ENCODE data around the gene FOXD2. TPM values are rescaled to one million over a fixed set of nuclear protein-coding genes. Genes with fewer than 3 reads are reported as not detected.

Gene FOXD2
- total RNA-seq, 1 experiment from 2014 or later, result 0.07 TPM

DNA sequence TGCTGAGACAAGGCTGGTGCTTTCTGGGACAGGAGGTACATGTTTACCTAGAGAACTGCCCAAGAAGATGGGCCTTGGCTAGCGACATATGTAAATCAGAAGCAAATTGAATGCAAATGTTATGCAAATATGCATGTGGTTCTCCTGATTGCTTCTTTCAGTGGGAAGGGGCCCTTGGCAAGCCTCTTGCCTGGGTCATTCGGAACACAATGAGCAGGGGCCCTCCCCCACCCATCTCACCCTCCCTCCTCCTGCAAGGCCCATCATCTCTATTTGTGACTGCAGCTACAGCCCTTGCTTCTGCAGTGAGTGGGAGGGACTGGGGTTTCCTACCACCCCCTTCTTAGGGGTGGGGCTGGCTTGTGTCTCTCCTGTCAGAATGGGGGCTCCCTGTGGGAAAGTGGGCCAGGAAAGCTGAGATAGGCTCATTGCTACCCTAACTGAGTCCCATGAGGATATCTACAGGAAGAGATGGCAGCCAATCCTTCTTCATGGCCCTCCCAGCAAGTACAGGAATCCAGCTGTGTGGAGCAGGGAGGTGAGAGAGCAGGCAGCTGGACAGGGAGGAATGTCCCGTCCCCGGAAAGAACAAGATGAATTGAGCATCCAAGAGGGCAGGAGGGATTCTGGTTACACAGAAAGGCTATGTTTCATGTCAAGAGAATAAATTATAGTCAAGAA is 31.0 kb downstream of the FOXD2 start:
- Mint-ChIP-seq H3K9me3 (no peaks in the 10 kb centered on the region), H3K36me3 (no peaks in the 10 kb centered on the region), H3K27me3 (ENCODE audit: low read depth) (peaks cover 4% of the 10 kb centered on the region), H3K4me3 (no peak overlapping the region), H3K27ac (no peak overlapping the region), H3K4me1 (peaks cover 5% of the 10 kb centered on the region)
- ChIA-PET POLR2A (no interaction called here), CTCF (interaction anchor here (1.0 to 1.2 kb wide), 2 partner anchors 32 to 257 kb away, joined by 3 to 4 read pairs; no protein-coding TSS in a partner anchor)
- peak; percentile 81 for ATAC-seq
- TF ChIP-seq, protein P1, sequence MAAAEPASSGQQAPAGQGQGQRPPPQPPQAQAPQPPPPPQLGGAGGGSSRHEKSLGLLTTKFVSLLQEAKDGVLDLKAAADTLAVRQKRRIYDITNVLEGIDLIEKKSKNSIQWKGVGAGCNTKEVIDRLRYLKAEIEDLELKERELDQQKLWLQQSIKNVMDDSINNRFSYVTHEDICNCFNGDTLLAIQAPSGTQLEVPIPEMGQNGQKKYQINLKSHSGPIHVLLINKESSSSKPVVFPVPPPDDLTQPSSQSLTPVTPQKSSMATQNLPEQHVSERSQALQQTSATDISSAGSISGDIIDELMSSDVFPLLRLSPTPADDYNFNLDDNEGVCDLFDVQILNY (CRISPR knock-in tag; IDR thresholded peaks at IDR 0.05), result no peak
- no peak for TF ChIP-seq ZNF317 (CRISPR knock-in tag; IDR thresholded peaks at IDR 0.05; ENCODE audit: borderline replicate concordance, low read depth)
- no peak for TF ChIP-seq SMAD4 (CRISPR knock-in tag; IDR thresholded peaks at IDR 0.05)
- no peak for TF ChIP-seq FOXJ3 (CRISPR knock-in tag; IDR thresholded peaks at IDR 0.05; ENCODE audit: borderline replicate concordance)
- TF ChIP-seq, protein P2, sequence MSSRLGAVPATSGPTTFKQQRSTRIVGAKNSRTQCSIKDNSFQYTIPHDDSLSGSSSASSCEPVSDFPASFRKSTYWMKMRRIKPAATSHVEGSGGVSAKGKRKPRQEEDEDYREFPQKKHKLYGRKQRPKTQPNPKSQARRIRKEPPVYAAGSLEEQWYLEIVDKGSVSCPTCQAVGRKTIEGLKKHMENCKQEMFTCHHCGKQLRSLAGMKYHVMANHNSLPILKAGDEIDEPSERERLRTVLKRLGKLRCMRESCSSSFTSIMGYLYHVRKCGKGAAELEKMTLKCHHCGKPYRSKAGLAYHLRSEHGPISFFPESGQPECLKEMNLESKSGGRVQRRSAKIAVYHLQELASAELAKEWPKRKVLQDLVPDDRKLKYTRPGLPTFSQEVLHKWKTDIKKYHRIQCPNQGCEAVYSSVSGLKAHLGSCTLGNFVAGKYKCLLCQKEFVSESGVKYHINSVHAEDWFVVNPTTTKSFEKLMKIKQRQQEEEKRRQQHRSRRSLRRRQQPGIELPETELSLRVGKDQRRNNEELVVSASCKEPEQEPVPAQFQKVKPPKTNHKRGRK (CRISPR knock-in tag; IDR thresholded peaks at IDR 0.05; ENCODE audit: borderline replicate concordance), result no peak
- TF ChIP-seq NR2C2 (CRISPR knock-in tag; IDR thresholded peaks at IDR 0.05), result no peak
- TF ChIP-seq, protein P3, sequence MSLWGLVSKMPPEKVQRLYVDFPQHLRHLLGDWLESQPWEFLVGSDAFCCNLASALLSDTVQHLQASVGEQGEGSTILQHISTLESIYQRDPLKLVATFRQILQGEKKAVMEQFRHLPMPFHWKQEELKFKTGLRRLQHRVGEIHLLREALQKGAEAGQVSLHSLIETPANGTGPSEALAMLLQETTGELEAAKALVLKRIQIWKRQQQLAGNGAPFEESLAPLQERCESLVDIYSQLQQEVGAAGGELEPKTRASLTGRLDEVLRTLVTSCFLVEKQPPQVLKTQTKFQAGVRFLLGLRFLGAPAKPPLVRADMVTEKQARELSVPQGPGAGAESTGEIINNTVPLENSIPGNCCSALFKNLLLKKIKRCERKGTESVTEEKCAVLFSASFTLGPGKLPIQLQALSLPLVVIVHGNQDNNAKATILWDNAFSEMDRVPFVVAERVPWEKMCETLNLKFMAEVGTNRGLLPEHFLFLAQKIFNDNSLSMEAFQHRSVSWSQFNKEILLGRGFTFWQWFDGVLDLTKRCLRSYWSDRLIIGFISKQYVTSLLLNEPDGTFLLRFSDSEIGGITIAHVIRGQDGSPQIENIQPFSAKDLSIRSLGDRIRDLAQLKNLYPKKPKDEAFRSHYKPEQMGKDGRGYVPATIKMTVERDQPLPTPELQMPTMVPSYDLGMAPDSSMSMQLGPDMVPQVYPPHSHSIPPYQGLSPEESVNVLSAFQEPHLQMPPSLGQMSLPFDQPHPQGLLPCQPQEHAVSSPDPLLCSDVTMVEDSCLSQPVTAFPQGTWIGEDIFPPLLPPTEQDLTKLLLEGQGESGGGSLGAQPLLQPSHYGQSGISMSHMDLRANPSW (CRISPR knock-in tag; conservative IDR thresholded peaks at IDR 0.05; ENCODE audit: low read depth), result no peak
- no peak for TF ChIP-seq ZNF138 (CRISPR knock-in tag; conservative IDR thresholded peaks at IDR 0.05)
- TF ChIP-seq SOX15 (CRISPR knock-in tag; IDR thresholded peaks at IDR 0.05), result no peak
- no peak for TF ChIP-seq ZNF232 (CRISPR knock-in tag; IDR thresholded peaks at IDR 0.05)
- no peak for TF ChIP-seq JUN (CRISPR knock-in tag; IDR thresholded peaks at IDR 0.05)
- no peak for TF ChIP-seq MYBL2 (CRISPR knock-in tag; IDR thresholded peaks at IDR 0.05)
- TF ChIP-seq, protein P4, sequence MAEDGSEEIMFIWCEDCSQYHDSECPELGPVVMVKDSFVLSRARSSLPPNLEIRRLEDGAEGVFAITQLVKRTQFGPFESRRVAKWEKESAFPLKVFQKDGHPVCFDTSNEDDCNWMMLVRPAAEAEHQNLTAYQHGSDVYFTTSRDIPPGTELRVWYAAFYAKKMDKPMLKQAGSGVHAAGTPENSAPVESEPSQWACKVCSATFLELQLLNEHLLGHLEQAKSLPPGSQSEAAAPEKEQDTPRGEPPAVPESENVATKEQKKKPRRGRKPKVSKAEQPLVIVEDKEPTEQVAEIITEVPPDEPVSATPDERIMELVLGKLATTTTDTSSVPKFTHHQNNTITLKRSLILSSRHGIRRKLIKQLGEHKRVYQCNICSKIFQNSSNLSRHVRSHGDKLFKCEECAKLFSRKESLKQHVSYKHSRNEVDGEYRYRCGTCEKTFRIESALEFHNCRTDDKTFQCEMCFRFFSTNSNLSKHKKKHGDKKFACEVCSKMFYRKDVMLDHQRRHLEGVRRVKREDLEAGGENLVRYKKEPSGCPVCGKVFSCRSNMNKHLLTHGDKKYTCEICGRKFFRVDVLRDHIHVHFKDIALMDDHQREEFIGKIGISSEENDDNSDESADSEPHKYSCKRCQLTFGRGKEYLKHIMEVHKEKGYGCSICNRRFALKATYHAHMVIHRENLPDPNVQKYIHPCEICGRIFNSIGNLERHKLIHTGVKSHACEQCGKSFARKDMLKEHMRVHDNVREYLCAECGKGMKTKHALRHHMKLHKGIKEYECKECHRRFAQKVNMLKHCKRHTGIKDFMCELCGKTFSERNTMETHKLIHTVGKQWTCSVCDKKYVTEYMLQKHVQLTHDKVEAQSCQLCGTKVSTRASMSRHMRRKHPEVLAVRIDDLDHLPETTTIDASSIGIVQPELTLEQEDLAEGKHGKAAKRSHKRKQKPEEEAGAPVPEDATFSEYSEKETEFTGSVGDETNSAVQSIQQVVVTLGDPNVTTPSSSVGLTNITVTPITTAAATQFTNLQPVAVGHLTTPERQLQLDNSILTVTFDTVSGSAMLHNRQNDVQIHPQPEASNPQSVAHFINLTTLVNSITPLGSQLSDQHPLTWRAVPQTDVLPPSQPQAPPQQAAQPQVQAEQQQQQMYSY (CRISPR knock-in tag; IDR thresholded peaks at IDR 0.05), result no peak
- TF ChIP-seq HMGA2 (CRISPR knock-in tag; IDR thresholded peaks at IDR 0.05), result no peak
- no peak for DNase-seq (ENCODE audit: low spot score)

DNA sequence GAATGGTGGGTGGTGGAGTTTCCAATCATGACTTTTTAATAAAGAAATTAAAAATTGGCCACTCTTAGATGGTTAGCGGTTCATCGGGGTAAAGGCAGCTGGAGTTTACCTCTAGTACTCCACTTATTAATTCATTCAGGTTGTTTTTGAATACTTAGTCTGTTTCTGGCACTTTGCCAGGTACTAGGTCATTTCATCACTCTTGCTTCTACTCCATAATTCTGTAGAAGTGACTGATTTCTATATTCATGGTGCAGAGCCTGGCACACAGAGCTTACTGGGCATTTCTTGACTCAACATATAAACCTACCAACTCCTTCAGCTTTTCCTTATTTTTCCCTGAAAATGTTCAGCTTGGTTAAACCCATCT is 31.5 kb downstream of the FOXD2 start:
- POLR2A ChIA-PET, result no interaction called here
- Mint-ChIP-seq H3K4me3 (no peak overlapping the region), H3K36me3 (no peaks in the 10 kb centered on the region), H3K4me1 (peaks cover 10% of the 10 kb centered on the region), H3K27me3 (ENCODE audit: low read depth) (peaks cover 4% of the 10 kb centered on the region), H3K27ac (no peak overlapping the region), H3K9me3 (no peaks in the 10 kb centered on the region)
- CTCF ChIA-PET, result interaction anchor here (1.0 kb wide), 1 partner anchor 32 kb away, joined by 4 read pairs; no protein-coding TSS in a partner anchor
- ATAC-seq (no peak), DNase-seq (ENCODE audit: low spot score) (no peak)
- TF ChIP-seq CREM (CRISPR knock-in tag; IDR thresholded peaks at IDR 0.05) (no peak), NFATC4 (CRISPR knock-in tag; IDR thresholded peaks at IDR 0.05) (no peak), ZBTB21 (CRISPR knock-in tag; IDR thresholded peaks at IDR 0.05; ENCODE audit: borderline replicate concordance) (no peak), TCF7 (CRISPR knock-in tag; IDR thresholded peaks at IDR 0.05; ENCODE audit: low read depth) (no peak)
- TF ChIP-seq, protein P5, sequence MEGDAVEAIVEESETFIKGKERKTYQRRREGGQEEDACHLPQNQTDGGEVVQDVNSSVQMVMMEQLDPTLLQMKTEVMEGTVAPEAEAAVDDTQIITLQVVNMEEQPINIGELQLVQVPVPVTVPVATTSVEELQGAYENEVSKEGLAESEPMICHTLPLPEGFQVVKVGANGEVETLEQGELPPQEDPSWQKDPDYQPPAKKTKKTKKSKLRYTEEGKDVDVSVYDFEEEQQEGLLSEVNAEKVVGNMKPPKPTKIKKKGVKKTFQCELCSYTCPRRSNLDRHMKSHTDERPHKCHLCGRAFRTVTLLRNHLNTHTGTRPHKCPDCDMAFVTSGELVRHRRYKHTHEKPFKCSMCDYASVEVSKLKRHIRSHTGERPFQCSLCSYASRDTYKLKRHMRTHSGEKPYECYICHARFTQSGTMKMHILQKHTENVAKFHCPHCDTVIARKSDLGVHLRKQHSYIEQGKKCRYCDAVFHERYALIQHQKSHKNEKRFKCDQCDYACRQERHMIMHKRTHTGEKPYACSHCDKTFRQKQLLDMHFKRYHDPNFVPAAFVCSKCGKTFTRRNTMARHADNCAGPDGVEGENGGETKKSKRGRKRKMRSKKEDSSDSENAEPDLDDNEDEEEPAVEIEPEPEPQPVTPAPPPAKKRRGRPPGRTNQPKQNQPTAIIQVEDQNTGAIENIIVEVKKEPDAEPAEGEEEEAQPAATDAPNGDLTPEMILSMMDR (IDR thresholded peaks at IDR 0.05), result no peak
- TF ChIP-seq, protein P6, sequence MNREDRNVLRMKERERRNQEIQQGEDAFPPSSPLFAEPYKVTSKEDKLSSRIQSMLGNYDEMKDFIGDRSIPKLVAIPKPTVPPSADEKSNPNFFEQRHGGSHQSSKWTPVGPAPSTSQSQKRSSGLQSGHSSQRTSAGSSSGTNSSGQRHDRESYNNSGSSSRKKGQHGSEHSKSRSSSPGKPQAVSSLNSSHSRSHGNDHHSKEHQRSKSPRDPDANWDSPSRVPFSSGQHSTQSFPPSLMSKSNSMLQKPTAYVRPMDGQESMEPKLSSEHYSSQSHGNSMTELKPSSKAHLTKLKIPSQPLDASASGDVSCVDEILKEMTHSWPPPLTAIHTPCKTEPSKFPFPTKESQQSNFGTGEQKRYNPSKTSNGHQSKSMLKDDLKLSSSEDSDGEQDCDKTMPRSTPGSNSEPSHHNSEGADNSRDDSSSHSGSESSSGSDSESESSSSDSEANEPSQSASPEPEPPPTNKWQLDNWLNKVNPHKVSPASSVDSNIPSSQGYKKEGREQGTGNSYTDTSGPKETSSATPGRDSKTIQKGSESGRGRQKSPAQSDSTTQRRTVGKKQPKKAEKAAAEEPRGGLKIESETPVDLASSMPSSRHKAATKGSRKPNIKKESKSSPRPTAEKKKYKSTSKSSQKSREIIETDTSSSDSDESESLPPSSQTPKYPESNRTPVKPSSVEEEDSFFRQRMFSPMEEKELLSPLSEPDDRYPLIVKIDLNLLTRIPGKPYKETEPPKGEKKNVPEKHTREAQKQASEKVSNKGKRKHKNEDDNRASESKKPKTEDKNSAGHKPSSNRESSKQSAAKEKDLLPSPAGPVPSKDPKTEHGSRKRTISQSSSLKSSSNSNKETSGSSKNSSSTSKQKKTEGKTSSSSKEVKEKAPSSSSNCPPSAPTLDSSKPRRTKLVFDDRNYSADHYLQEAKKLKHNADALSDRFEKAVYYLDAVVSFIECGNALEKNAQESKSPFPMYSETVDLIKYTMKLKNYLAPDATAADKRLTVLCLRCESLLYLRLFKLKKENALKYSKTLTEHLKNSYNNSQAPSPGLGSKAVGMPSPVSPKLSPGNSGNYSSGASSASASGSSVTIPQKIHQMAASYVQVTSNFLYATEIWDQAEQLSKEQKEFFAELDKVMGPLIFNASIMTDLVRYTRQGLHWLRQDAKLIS (CRISPR knock-in tag; IDR thresholded peaks at IDR 0.05; ENCODE audit: borderline replicate concordance), result no peak

Data from WTC11 (cell line).